ENCODE results near the gene MRPL12.
"Not testable (repeated sequence)": the region's sequence is repeated elsewhere in the genome, so short reads cannot be mapped to it uniquely, and the experiment has no call there.

MRPL12 gene

GRCh38 chr17:81702934-81703746, at the start of gene MRPL12:
Gene MRPL12, plus strand, starts transcription at chr17:81703367. Its CDS starts 135 bp downstream, at chr17:81703502.
- peak; percentile 63 for DNase-seq

GRCh38 chr17:81655378-81656117, 47.6 kb upstream of the MRPL12 start:
- no peak for DNase-seq

GRCh38 chr17:81656118-81656743, 46.9 kb upstream of the MRPL12 start, which contains the start of gene PDE6G:
Gene PDE6G, minus strand, starts transcription at chr17:81656542. Its CDS starts 3,237 bp downstream, at chr17:81653305.
- no peak for DNase-seq

GRCh38 chr17:81656835-81657234, 46.3 kb upstream of the MRPL12 start:
- DNase-seq = no peak

- DNase-seq = no peak
Measured at GRCh38 chr17:81659038-81659437, 44.1 kb upstream of the MRPL12 start.

GRCh38 chr17:81660441-81660840, 42.7 kb upstream of the MRPL12 start:
- DNase-seq = no peak

- DNase-seq = no peak
Measured at GRCh38 chr17:81662002-81662401, 41.2 kb upstream of the MRPL12 start.

GRCh38 chr17:81664051-81664470, 39.1 kb upstream of the MRPL12 start:
- DNase-seq = no peak

- DNase-seq = no peak
Measured at GRCh38 chr17:81665205-81666091, 37.7 kb upstream of the MRPL12 start.

GRCh38 chr17:81666092-81666341, 37.1 kb upstream of the MRPL12 start:
- DNase-seq = no peak

- peak; percentile 50 for DNase-seq
Measured at GRCh38 chr17:81666342-81667191, 36.6 kb upstream of the MRPL12 start, which contains the start of the genes CCDC137 and OXLD1. Gene CCDC137, plus strand, starts transcription at chr17:81666737. Its CDS starts 30 bp downstream, at chr17:81666767. Gene OXLD1, minus strand, starts transcription at chr17:81666605. Its CDS starts 28 bp downstream, at chr17:81666577.

GRCh38 chr17:81667754-81668153, 35.4 kb upstream of the MRPL12 start:
- DNase-seq = no peak

GRCh38 chr17:81672504-81672903, 30.7 kb upstream of the MRPL12 start:
- DNase-seq = no peak

- DNase-seq = no peak
Measured at GRCh38 chr17:81672954-81673353, 30.2 kb upstream of the MRPL12 start.

GRCh38 chr17:81673561-81674258, 29.5 kb upstream of the MRPL12 start:
- no peak for DNase-seq

GRCh38 chr17:81675515-81676221, 27.5 kb upstream of the MRPL12 start:
- not testable (repeated sequence) for DNase-seq

GRCh38 chr17:81676906-81677305, 26.3 kb upstream of the MRPL12 start:
- DNase-seq = no peak

GRCh38 chr17:81680150-81680549, 23.0 kb upstream of the MRPL12 start:
- no peak for DNase-seq

GRCh38 chr17:81681672-81682071, 21.5 kb upstream of the MRPL12 start:
- no peak for DNase-seq

GRCh38 chr17:81682565-81683207, 20.5 kb upstream of the MRPL12 start:
- no peak for DNase-seq

Measured in DMS79 (cell line).